Neural cell (in vitro differentiated cells): ENCODE data around the gene EIF2B1.

Source experiments
- CTCF ChIP-seq: fragments of 450-650 bp; IDR thresholded peaks from 2 replicates; pipeline ENCODE4 v1.5.1; 2014; ENCODE audit warnings: antibody characterized with exemption, mild to moderate bottlenecking, moderate library complexity; ENCODE audit not compliant: poor library complexity, severe bottlenecking
- EP300 ChIP-seq: fragments of 450-650 bp; conservative IDR thresholded peaks from 2 replicates; pipeline ENCODE4 v1.6.1; 2014; ENCODE audit warnings: antibody characterized with exemption, mild to moderate bottlenecking, moderate library complexity; ENCODE audit not compliant: poor library complexity, severe bottlenecking
- EZH2 ChIP-seq: fragments of 200-600, 300-800 bp; shearing (Covaris generic), sonication (generic); IDR thresholded peaks from 2 replicates; pipeline ENCODE4 v1.6.1; 2014; ENCODE audit warnings: antibody characterized with exemption, low read length, borderline replicate concordance, mild to moderate bottlenecking; ENCODE audit not compliant: insufficient read depth, poor library complexity, severe bottlenecking
- POLR2AphosphoS5 ChIP-seq: IDR thresholded peaks from 2 replicates; pipeline ENCODE4 v1.6.1; 2012
- REST ChIP-seq: IDR thresholded peaks from 2 replicates; pipeline ENCODE4 v1.6.1; 2012; ENCODE audit warnings: borderline replicate concordance
- SMC3 ChIP-seq: fragments of 450-650 bp; conservative IDR thresholded peaks from 2 replicates; pipeline ENCODE4 v1.6.1; 2014; ENCODE audit warnings: antibody characterized with exemption, mild to moderate bottlenecking, moderate library complexity; ENCODE audit not compliant: poor library complexity

- no peak for TF ChIP-seq EZH2
- no peak for TF ChIP-seq POLR2AphosphoS5
- TF ChIP-seq REST, result no peak
- no peak for TF ChIP-seq CTCF
- TF ChIP-seq SMC3, result no peak
- no peak for TF ChIP-seq EP300
Measured at GRCh38 chr12:123648401-123648800, 14.9 kb upstream of the EIF2B1 start.
